ENCODE measurements around the gene GLE1.
A peak's percentile ranks its signal among the peaks of the same experiment; 100 is the strongest.
"Not testable (repeated sequence)": the region's sequence is repeated elsewhere in the genome, so short reads cannot be mapped to it uniquely, and the experiment has no call there.

GLE1 gene

DNA sequence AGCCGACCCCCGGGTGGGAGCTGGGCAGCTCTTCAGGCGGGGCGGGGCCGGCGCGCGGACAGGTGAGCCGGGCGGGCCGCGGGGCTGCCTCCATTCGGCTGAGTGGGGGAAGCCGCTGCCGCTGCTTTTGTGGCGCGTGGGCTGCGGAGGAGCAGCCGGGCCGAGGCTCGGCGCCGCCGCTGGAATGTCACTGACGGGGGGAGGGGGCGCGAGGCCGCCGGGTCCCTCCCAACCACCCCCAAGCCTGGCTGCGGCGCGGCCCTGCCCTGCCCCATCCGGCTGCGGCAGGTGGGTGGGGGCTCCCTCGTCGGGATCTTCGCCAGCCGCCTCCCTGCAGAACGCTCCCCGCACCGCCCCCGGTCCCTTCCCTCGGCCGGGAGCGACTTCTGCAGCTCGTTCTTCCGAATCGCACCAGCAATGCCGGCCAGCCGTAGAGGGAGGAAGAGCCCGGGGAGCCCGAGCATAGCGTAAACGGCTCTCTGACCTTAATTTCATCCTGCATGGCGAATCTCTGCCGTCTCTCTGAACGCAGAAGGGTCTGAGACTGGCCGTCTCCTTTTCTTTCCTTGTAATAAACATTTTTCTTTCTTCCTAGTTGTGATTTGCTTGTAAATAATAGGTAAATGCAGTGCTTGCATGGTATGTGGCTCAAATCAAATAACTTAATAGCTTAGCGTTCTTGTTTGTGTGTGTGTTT lies 48.4 kb downstream of the GLE1 start:
- DNase-seq = peak; percentile 43 to 71

DNA sequence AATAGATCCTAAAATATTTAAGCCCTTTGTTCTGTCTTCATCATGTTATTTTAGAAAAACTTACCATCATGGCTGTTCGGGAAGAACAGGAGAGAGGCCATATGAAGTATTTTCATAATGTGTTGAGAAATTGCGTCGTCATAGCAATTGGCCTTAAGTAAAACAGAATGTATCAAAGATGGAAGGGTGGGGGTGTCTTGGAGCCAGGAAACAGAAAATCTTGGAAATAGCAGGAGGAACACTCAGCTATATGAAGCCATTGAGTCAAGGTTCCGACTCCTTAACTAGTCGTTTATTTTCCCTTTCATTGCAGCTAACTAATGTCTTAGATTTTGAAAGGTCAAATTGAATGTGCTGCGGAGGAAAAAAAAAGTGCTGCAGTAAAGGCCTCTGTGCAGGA lies 49.2 kb downstream of the GLE1 start:
- peak in 1 of 2 donors; percentile 39 for DNase-seq

DNA sequence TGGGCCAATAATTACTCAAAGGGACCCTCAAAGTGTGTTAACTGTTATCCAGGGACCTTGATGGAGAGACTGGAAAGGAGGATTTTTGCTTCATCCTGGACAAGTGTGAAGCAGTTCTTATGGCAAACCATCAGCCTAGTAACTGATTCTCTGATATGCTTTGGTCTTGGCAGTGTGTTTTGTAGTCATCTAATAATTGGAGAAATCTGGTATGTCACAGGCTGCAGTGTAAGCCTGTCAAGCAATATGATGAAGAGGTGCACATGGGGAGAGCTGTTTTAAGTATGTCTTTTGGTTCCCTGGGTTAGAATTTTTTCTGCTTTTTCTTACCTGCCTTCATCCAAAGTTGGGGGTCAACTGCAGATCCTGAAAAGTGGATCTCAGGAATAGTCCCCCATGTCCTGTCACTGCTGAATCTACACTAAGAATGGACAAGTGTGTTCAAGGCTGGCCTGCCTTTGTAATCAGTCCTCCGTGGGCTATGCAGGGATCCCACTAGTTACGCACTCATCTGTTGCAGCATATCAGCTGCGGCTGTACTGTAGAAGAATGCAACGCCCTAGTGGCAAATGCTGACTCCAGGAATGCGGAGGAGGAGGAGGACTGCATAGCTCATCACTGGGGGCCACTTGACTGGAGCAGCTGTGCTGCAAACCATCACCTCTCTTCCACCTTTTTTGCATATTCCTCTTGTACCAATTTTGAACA lies 49.8 kb downstream of the GLE1 start:
- peak; percentile 47 to 64 for DNase-seq

DNA sequence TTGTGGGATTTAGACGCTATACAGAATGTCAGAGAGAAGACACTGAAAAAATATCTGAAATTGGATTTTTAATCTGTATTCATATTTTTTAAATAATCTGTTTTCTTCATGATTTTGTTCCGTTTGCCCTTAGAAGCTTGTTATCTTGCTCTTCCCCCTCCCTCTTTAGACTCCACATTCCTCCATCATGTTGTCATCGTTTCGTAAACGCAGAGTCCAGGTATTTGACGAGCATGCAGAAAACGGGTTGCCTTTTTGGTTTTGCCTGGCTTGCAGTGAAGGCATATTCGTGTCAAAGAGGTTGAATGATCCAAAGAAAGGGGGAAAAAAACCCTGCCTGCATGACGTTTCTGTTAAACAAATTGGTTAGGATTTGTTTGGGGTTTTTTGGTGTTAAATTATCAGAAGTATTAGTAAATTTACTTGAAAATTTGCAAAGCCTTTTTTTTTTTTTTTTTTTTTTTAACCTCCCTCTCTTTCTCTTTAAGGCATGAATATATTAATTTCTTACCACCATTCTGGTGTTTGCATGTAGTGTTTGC lies 50.7 kb downstream of the GLE1 start:
- no peak for DNase-seq

DNA sequence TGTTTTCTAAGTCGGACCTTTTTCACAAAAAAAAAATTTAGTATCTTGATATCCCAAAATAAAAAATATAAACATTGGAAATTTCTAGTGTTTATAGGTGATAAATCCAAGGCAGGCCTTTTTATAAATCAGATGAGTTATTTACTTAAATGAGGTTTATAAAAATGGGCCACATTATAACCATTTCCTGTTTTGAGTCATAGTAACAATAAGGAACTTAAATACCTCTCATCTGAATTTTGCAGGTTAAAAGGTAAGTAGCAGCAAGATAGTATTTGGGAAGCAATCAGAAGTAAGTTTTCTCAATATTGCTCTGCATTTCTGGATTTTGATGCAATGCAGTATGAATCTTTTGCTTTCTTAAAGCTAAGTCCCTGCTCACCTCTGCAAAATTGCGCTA lies 51.8 kb downstream of the GLE1 start:
- no peak for DNase-seq

DNA sequence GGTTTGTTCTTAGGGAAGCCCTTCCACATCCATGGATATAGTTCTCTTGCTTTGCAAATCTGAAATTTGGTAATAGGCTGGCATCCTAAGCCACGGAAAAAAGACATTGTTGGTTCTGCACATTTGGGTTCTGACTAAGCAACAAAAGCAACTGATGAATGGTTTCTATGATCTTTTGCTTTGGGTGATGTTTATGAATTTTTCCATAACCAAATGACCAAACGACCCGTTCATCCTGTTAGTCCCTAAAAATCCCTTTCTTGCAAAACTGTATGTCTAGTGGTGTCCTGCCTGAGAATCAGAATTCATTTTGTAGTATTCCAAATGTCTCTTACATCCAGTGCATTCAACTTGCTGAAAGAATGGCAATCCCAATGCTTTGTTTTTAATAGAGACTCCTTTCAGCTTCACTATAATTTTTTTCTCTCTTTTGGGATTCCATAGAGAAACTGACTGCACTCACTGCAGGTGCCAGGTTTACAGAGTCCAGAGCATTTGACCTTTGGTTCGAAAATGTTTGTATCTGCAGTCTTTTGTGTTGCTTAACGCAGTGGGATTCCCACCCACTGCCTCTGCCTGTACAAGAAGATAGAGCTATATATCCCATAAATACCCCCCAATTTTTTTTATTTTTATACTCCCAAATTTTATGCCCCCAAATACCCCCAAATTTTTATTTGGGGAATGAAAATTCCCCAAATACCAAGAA lies 52.6 kb downstream of the GLE1 start:
- no peak for DNase-seq

DNA sequence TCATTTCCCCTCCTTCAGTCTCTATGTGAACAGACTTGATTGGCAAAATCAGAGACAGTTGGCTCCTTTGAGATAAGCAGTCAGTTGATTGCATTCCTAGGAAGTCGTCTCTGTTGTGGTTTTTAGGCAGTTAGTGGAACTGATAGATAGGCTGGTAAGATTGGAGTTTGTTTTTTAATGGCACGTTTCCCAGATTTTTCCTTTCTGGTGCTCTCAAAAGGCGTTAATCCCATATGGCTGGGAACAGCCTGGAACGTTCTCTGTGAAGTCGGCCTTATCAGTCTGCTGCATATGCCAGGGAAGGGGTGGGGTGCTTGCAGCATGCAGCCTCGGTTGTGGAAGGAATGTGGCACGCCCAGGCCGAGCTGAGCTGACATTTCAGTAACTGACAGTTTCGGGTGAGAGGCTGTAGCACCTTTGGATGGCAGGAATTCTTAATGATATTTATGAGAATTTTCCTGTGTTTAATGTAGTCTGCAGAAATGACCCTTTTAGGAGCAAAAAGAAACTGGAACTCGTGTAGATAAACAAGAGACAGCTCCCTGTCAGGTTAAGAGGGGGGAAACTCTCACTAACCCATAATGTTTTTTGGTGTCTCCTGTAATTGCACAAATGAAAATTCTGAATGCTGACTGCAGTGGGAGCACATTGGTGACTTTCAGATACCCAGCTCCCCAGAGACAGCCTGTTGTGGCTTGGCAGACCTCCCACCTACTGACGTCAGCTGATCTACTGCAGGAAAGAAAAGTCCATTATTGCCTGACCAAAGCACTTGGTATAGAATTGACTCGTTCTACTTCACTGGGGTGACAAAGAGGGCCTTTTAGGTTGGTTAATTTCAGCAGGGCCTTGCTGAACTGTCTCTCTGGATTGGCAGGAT lies 54.2 kb downstream of the GLE1 start:
- DNase-seq = peak; percentile 58 to 71

DNA sequence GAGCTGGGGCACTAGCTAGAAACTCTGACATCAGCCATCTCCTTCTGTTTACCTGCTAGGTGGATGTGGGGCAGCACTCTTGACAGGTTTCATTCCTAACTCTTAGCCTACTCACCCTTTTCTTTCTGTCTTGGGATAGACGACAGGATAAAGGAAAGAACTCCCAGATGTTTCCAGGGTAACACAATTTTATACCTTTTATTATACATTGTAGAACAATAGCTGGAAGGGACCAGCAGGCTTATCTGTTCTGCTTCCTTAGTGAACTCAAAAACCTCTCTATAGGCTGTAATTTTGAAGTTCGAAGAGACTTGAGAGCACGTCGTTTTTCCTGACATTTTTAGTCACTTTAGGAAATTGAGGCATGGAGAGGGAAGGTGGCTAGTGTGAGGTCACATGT lies 61.1 kb downstream of the GLE1 start:
- DNase-seq = no peak

DNA sequence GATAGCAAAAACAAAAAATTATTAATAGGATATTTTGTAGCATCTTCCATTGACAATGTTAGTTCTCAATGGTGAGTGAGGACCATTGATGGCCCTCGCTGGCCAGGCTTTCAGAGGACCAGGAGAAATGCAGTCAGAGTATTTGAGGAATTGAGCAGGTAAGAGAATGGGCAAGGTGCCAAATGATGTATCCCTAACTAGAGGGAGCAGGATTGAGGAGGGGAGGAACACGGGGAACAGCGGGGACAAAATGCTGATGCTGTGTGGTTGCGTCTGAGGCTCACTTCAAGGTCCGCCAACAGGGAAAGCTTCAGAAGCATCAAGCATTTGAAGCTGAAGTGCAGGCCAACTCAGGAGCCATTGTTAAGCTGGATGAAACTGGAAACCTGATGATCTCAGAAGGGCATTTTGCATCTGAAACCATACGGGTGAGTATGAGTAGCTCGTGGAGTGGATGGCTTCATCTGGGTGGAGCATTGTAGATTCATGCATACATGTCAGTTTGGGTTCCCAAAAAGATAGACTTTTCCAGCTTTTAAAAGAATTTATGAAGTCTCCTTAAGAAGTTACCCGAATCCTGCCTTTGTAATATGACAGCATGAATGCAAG lies 64.1 kb downstream of the GLE1 start:
- DNase-seq = no peak

DNA sequence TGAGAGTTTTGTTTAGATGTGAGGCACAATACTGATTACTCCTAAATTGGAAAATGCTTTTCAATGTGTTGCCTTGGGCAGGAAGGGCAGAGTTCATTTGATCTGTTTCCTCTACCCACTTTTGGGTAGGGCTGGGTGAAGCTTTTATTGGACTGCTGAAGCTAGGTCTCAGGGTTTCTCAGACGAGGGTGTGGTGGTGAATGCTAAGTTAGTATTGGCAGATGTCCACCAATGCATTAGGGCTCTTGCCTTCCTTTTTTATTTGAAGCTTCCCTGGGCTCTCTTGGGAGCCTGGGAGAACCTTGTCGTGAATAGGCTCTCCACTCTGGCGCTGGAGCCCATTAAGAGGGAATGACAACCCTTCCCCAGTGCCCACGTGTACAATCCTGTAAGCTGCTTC lies 71.0 kb downstream of the GLE1 start:
- no peak for DNase-seq

DNA sequence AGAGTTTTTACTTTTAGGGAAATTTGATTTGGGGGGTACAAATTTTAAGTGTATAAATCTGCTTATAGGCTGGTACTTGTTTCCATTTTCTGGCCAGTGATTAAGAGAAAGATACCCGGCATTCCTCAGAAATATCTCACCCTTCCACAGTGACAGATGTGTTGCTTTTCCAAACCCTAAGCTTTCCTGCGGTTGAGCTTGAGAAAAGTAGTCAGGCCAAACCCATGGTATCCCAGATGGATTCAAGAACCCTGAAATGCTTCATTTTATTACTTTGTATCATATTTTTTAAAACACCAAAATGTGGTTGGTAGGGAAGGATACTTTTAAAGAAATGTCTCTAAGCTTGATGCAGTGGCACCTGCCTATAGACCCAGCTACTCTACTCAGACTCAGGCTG lies 71.4 kb downstream of the GLE1 start:
- no peak for DNase-seq

DNA sequence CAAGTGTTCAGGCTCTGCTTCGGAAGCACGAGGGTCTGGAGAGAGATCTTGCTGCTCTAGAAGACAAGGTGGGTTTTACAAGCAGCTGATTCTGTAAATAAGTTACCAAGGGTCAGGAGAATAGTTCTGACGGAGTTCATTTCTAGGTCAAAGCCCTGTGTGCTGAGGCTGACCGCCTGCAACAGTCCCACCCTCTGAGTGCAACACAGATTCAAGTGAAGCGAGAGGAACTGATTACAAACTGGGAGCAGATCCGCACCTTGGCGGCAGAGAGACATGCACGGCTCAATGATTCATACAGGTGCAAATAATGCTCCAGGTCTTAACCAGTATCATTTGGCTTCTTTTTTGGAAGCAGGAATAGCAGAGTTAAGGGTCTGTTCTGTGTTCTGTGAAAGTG lies 72.7 kb downstream of the GLE1 start:
- DNase-seq = no peak

DNA sequence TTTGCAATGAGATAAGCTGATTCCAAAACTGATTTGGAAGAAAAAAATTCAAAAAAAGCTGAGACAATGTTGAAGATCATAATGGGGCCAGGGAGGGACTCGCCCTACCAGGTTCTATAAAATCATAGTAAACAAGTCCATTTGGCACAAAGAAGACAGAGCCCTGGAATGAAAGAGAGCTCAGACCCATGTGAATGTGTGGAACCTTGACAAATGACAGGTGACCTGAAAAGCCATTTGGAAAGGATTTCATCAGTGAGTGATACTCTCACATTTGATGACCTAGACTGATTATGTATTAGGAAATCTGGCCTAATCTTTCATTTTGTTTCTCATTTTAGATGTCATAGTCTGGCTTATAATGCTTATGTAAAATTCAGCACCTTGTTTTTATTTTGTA lies 74.7 kb downstream of the GLE1 start:
- no peak for DNase-seq

DNA sequence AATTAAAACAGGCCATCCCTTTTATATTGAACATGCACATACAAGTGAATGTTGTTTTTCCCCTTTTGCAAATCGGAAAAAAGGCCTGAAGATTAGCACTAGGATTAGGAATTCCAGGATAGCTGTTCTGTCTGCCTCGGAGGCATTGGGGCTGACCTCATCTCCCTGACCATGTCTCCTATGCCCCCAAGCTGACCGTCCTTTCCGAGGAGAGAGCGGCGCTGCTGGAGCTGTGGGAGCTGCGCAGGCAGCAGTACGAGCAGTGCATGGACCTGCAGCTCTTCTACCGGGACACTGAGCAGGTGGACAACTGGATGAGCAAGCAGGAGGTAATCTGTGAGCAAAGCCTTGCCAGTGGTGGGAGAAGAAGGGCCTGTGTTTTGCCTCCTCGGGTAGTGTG lies 76.2 kb downstream of the GLE1 start:
- DNase-seq = no peak

DNA sequence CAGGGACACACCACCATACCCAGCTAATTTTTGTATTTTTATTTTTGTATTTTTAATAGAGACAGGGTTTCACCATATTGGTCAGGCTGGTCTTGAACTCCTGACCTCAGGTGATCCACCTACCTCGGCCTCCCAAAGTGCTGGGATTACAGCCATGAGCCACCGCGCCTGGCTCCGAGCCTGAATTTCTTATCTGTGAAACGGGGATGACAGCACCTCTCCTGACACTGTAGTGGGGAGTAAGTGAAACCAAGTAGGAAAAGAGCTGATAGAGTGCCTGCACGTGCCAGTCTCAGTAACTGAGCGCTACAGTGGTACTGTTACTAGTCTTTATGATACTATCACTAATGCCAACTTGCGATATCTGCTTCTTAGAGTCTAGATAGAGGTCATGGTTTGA lies 80.6 kb downstream of the GLE1 start:
- DNase-seq = not testable (repeated sequence)

DNA sequence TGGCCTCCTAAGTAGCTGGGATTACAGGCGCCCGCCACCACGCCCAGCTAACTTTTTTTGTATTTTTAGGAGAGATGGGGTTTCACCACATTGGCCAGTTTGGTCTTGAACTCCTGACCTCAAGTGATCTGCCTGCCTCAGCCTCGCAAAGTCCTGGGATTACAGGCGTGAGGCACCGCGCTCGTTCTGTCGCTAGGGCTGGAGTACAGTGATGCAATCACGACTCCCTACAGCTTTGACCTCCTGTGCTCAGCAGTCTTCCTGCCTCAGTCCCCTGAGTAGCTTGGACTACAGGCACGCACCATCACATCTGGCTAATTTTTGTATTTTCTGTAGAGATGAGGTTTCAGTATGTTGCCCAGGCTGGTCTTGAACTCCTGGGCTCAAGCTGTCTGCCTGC lies 82.4 kb downstream of the GLE1 start:
- not testable (repeated sequence) for DNase-seq

DNA sequence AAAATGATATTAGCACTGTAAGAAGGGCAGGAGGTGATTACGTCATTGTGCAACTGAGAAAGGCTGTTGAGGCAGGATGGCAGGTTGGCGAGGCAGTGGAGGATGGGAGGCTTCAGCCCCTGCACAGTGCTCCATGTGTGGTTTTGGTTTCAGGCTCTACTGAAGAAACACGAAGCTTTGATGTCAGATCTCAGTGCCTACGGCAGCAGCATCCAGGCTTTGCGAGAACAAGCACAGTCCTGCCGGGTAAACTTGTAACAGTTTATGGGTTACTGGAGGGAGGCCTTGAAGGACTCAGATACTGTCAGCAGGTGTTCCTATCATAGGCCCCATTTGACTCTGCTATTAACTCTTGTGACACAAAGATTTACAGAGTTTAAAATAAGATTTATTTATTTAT lies 82.9 kb downstream of the GLE1 start:
- no peak for DNase-seq

DNA sequence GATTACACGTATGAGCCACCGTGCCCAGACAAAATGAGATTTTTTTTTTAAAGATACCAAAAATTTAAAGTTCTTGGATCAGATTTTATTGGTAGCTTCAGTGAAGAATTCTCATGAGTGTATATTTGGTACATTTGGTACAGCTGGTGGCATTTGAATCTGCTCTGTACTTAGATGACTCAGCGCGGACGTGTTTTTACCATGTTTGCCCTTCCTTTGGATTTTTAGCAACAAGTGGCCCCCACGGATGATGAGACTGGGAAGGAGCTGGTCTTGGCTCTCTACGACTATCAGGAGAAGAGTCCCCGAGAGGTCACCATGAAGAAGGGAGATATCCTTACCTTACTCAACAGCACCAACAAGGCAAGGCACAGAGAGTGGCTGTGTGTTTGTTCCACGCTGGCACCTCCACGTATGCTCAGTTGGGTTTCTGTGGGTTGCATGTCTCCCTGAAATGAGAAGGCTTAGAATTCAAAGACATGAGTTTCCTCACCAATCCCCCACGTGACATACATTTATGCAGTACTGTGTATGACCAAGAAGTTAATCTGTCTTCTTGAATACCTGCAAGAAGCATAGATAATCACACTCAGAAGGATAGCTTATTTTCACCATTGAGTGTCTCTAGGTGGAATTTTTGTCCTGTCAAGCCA lies 84.2 kb downstream of the GLE1 start:
- DNase-seq = no peak
